ENCODE data around the gene DNTT.
A peak's percentile ranks its signal among the peaks of the same experiment; 100 is the strongest.

Gene DNTT

DNA sequence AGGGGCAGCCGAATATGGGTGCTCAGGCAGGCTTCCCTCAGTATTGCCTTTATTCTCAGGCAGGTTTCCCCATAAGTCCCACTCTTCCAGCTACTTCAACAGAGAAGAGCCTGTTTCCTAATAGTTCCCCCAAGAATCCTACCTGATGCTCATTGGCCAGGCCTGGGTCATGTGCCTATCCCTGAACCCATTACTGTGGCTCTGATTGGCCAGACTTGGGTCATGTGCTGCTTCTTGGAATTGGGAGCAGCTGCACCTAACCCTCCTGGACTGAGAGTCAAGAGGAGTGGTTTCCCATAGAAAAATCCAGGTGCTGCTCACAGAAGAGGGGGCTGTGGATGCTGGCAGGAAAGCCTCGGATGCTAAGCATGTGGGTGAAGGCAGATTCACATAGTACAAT lies 32.9 kb downstream of the DNTT start:
- no peak for DNase-seq (ENCODE audit: low read depth, low spot score)
- Histone ChIP-seq H3K27me3 (ENCODE audit: insufficient read depth, insufficient read length) (no peaks in the 10 kb centered on the region), H3K4me1 (ENCODE audit: insufficient read depth, insufficient read length) (no peaks in the 10 kb centered on the region), H3K36me3 (ENCODE audit: insufficient read depth, insufficient read length, low read length) (no peaks in the 10 kb centered on the region), H3K9me3 (ENCODE audit: insufficient read depth, low read length) (no peaks in the 10 kb centered on the region), H3K4me3 (ENCODE audit: insufficient read length, low read depth) (no peak overlapping the region), H3K9ac (ENCODE audit: insufficient read length, low read depth) (no peak overlapping the region)
- TF ChIP-seq YY1 (IDR thresholded peaks at IDR 0.05; ENCODE audit: insufficient read depth, insufficient read length) = no peak
- no peak for TF ChIP-seq ZNF274 (IDR thresholded peaks at IDR 0.05; ENCODE audit: low read depth, low read length)
- no peak for TF ChIP-seq SUZ12 (IDR thresholded peaks at IDR 0.05; ENCODE audit: extremely low read depth, insufficient read depth, insufficient read length)

DNA sequence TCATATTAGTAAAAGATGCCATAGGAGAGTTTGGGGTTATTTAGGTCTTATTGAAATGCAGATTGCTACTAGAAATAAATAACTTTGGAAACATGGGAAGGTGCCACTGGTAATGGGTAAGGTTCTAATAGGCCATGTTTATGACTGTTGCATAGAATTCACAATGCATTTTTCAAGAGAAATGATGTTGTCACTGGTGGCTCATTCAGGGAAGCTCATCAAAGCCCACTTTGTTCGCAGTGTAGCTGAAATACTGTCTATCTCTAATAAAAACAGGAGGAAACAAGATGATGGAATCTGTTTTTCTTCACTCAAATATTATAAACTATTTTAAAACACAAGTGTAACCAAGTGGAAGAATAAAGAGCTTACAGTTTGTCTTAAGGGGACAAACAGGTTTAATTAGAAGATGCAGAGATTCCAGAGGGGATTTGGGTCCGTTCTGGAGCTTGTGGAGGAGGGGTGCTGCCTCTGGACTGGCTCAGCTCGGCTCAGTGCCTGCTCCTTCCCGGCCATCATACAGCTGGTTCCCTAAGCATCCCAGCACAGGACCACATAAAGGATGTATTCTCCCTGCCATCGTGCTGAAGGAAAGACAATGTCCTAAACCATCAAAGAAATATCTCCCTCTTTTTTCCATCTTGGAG lies 34.2 kb downstream of the DNTT start:
- H3K4me1 ChIP-seq (ENCODE audit: insufficient read depth, insufficient read length) = no peaks in the 10 kb centered on the region
- no peak for TF ChIP-seq ZNF274 (IDR thresholded peaks at IDR 0.05; ENCODE audit: low read depth, low read length)
- TF ChIP-seq YY1 (IDR thresholded peaks at IDR 0.05; ENCODE audit: insufficient read depth, insufficient read length) = no peak
- TF ChIP-seq SUZ12 (IDR thresholded peaks at IDR 0.05; ENCODE audit: extremely low read depth, insufficient read depth, insufficient read length) = no peak
- no peaks in the 10 kb centered on the region for H3K27me3 ChIP-seq (ENCODE audit: insufficient read depth, insufficient read length)
- no peak for DNase-seq (ENCODE audit: low read depth, low spot score)
- no peak overlapping the region for H3K9ac ChIP-seq (ENCODE audit: insufficient read length, low read depth)
- no peaks in the 10 kb centered on the region for H3K36me3 ChIP-seq (ENCODE audit: insufficient read depth, insufficient read length, low read length)
- H3K4me3 ChIP-seq (ENCODE audit: insufficient read length, low read depth) = no peak overlapping the region
- no peaks in the 10 kb centered on the region; the same call in 1 of the 2 replicates for H3K9me3 ChIP-seq (ENCODE audit: insufficient read depth, low read length)

DNA sequence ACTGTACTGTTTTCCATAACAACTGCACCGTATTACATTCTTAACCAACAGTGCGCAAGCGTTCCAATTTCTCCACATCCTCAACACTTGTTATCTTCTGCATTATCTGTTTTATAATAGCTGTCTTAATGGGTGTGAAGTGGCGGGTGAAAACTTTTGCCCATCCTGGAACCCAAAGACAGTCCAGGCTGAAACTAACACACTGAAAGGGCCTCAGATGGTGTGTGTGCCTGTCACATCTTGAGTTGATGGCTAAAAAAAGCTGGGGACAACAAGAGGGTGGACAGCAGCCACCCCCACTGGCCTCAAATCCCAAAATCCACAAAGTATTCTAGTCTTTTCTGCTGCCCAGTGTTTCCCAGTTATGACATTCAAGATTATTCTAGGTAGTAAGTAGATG lies 35.1 kb downstream of the DNTT start:
- Histone ChIP-seq H3K27me3 (ENCODE audit: insufficient read depth, insufficient read length) (no peaks in the 10 kb centered on the region), H3K9me3 (ENCODE audit: insufficient read depth, low read length) (no peaks in the 10 kb centered on the region; the same call in 1 of the 2 replicates), H3K4me3 (ENCODE audit: insufficient read length, low read depth) (no peak overlapping the region), H3K4me1 (ENCODE audit: insufficient read depth, insufficient read length) (no peaks in the 10 kb centered on the region), H3K9ac (ENCODE audit: insufficient read length, low read depth) (no peak overlapping the region), H3K36me3 (ENCODE audit: insufficient read depth, insufficient read length, low read length) (no peaks in the 10 kb centered on the region)
- TF ChIP-seq YY1 (IDR thresholded peaks at IDR 0.05; ENCODE audit: insufficient read depth, insufficient read length) (no peak), ZNF274 (IDR thresholded peaks at IDR 0.05; ENCODE audit: low read depth, low read length) (no peak), SUZ12 (IDR thresholded peaks at IDR 0.05; ENCODE audit: extremely low read depth, insufficient read depth, insufficient read length) (no peak)
- no peak for DNase-seq (ENCODE audit: low read depth, low spot score)

DNA sequence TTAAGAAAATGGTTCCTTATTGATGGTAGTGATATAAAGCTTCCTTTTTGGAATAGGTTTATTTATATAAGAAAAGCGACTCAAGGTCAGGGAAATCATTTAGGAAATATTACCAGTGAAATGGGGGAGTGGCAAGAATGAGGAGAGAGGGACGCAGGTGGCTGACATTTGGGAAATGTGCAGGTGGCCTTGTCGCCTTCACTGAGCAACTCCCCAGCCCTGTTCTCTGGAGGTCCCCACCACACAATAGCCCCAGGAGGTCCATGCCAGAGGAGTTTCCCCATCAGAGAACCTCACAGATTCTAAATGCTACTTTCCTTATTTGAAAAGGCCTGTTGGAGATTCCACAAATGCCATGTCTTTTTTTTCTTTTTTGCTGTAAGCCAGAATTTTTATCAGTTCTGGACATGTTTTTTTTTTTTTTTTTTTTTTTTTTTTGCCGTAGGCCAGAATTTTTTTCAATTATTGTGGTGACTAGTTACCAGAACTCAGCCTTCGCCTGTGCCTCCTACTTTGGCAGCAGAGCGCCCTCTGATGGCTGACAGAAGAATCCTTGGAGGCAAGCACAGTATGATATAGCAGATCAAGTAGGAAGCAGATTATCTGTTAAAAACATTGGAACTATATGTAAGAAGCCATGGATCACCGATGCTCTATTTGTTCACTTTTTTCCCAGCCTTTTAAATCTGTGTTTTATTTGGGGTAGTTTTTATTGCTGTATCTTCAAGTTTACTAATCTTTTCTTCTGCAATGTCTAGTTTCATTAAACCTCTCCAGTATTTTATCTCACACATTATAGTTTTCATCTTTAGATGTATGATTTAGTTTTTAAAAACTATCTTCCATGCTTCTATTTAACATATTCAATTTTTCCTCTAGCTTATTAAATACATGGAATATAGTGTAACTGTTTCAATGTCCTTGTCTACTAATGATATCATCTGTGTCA lies 36.0 kb downstream of the DNTT start:
- Histone ChIP-seq H3K9me3 (ENCODE audit: insufficient read depth, low read length) (no peaks in the 10 kb centered on the region; the same call in 1 of the 2 replicates), H3K36me3 (ENCODE audit: insufficient read depth, insufficient read length, low read length) (no peaks in the 10 kb centered on the region), H3K4me3 (ENCODE audit: insufficient read length, low read depth) (no peak overlapping the region), H3K27me3 (ENCODE audit: insufficient read depth, insufficient read length) (no peaks in the 10 kb centered on the region), H3K4me1 (ENCODE audit: insufficient read depth, insufficient read length) (no peaks in the 10 kb centered on the region), H3K9ac (ENCODE audit: insufficient read length, low read depth) (no peak overlapping the region)
- no peak for TF ChIP-seq ZNF274 (IDR thresholded peaks at IDR 0.05; ENCODE audit: low read depth, low read length)
- DNase-seq (ENCODE audit: low read depth, low spot score) = peak; percentile 75

DNA sequence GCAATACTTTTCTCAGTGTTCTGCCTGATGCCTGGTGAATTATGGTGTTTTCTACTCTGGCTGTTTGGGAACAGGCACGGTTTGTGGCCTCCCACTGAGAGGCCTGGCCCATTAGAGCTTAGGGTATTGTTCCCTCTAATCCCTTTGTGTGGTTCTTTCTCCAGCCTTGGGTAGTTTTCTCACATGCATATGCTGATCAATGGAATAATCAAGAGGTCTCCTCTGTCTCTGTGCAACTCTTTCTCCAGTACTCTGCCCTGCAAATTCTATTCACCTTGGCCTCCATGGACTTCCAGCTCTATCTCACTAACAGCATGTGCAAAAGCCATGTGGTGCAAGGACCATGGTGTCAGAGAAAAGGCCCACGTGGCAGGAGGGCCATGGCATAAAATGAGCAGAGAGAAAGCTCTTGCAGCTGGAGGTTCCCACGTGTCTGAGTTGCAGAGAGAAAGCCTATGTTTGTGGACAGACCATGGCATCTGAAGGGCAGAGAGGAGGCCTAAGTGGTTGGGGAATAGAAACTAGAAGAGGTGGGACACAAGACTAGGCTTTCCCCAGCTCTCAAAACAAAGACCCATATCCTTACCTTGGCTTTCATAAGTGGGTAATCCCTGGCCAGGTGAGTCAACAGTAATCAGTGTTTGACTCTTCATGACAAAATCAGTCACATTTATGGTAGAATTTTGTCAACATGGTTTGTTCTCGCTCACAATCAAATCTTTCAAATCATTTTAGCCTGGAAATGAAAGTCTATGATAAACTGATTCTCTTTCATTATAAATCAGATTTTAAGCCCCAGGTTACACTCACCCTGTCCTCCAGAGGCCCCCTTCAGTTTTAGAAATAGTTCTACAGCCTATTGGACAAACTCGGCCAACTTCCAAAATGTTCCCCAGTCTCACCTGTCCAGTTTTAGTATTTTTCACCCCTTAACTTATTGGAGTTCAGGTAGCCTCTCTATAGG lies 37.3 kb downstream of the DNTT start:
- H3K4me1 ChIP-seq (ENCODE audit: insufficient read depth, insufficient read length) = no peaks in the 10 kb centered on the region
- H3K36me3 ChIP-seq (ENCODE audit: insufficient read depth, insufficient read length, low read length) = no peaks in the 10 kb centered on the region
- H3K4me3 ChIP-seq (ENCODE audit: insufficient read length, low read depth) = no peak overlapping the region
- peaks cover 11% of the 10 kb centered on the region for H3K9me3 ChIP-seq (ENCODE audit: insufficient read depth, low read length)
- peak; percentile 78 for DNase-seq (ENCODE audit: low read depth, low spot score)
- H3K9ac ChIP-seq (ENCODE audit: insufficient read length, low read depth) = peak overlapping the region; percentile 3
- no peak for TF ChIP-seq YY1 (IDR thresholded peaks at IDR 0.05; ENCODE audit: insufficient read depth, insufficient read length)
- no peak for TF ChIP-seq SUZ12 (IDR thresholded peaks at IDR 0.05; ENCODE audit: extremely low read depth, insufficient read depth, insufficient read length)
- TF ChIP-seq ZNF274 (IDR thresholded peaks at IDR 0.05; ENCODE audit: low read depth, low read length) = no peak
- no peaks in the 10 kb centered on the region for H3K27me3 ChIP-seq (ENCODE audit: insufficient read depth, insufficient read length)

DNA sequence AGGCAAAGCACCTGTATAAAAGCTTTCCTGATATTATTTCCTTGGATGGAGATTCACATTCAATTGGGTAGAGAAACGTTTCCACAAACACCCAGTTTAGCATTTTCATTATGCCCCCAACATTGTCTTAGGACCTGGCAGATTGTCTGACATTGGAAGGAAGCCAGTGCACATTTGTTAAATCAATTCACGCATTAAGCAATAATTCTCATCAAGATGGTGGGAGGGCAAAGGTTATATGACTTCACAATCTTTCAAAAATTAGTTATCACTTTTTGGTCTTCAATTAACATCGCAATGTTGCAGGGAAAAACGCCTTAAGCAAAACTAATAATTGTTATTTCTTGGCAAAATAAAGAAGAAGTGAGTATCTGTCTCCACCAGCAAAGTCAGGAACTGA lies 38.2 kb downstream of the DNTT start:
- no peaks in the 10 kb centered on the region for H3K36me3 ChIP-seq (ENCODE audit: insufficient read depth, insufficient read length, low read length)
- H3K9me3 ChIP-seq (ENCODE audit: insufficient read depth, low read length) = peaks cover 15% of the 10 kb centered on the region
- no peaks in the 10 kb centered on the region for H3K4me1 ChIP-seq (ENCODE audit: insufficient read depth, insufficient read length)
- TF ChIP-seq ZNF274 (IDR thresholded peaks at IDR 0.05; ENCODE audit: low read depth, low read length) = no peak
- TF ChIP-seq YY1 (IDR thresholded peaks at IDR 0.05; ENCODE audit: insufficient read depth, insufficient read length) = no peak
- no peak for TF ChIP-seq SUZ12 (IDR thresholded peaks at IDR 0.05; ENCODE audit: extremely low read depth, insufficient read depth, insufficient read length)
- H3K27me3 ChIP-seq (ENCODE audit: insufficient read depth, insufficient read length) = no peaks in the 10 kb centered on the region
- H3K4me3 ChIP-seq (ENCODE audit: insufficient read length, low read depth) = no peak overlapping the region
- H3K9ac ChIP-seq (ENCODE audit: insufficient read length, low read depth) = no peak overlapping the region
- no peak for DNase-seq (ENCODE audit: low read depth, low spot score)

Data from NT2/D1 (cell line).